Fibroblast of lung (primary cell): Measurements from ENCODE around the gene EIF4E2.

Source experiments
- EZH2 ChIP-seq: IDR thresholded peaks from 2 replicates; pipeline ENCODE4 v1.5.1; 2012; ENCODE audit warnings: low read length, control low read depth, mild to moderate bottlenecking; ENCODE audit errors: missing control alignments
- TF ChIP-seq, protein P1 (sequence below), 2 donors: IDR thresholded peaks in 1 of 2; conservative IDR thresholded peaks in 1 of 2; 1 replicate in 1 of 2; 2 replicates in 1 of 2; pipeline ENCODE4 v1.5.1; 2011 to 2012; ENCODE audit warnings: low read length in 2 of 2, control low read depth in 1 of 2, inconsistent platforms in 1 of 2, low read depth in 1 of 2, mild to moderate bottlenecking in 1 of 2

- TF ChIP-seq, protein P1, sequence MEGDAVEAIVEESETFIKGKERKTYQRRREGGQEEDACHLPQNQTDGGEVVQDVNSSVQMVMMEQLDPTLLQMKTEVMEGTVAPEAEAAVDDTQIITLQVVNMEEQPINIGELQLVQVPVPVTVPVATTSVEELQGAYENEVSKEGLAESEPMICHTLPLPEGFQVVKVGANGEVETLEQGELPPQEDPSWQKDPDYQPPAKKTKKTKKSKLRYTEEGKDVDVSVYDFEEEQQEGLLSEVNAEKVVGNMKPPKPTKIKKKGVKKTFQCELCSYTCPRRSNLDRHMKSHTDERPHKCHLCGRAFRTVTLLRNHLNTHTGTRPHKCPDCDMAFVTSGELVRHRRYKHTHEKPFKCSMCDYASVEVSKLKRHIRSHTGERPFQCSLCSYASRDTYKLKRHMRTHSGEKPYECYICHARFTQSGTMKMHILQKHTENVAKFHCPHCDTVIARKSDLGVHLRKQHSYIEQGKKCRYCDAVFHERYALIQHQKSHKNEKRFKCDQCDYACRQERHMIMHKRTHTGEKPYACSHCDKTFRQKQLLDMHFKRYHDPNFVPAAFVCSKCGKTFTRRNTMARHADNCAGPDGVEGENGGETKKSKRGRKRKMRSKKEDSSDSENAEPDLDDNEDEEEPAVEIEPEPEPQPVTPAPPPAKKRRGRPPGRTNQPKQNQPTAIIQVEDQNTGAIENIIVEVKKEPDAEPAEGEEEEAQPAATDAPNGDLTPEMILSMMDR (conservative IDR thresholded peaks at IDR 0.05 in 1 of 2, IDR thresholded peaks at IDR 0.05 in 1 of 2; ENCODE audit: low read depth in 1 of 2, low read length in 2 of 2) = no peak
- no peak for TF ChIP-seq EZH2
Observed at GRCh38 chr2:232506709-232507108, 43.8 kb upstream of the EIF4E2 start.
